Epithelial cell of esophagus (primary cell): ENCODE results near the gene KCTD16.

Experiments
- DNase-seq: peaks from one replicate; pipeline ENCODE4 v3.0.0; 2010; ENCODE audit warnings: low read depth
- H3K4me3 ChIP-seq: 2 replicates; pipeline ENCODE4 v1.5.1; 2011; ENCODE audit warnings: mild to moderate bottlenecking, low read length, control low read depth
- TF ChIP-seq, protein P1 (sequence below): IDR thresholded peaks from 2 replicates; pipeline ENCODE4 v1.5.1; 2011; ENCODE audit warnings: low read depth, mild to moderate bottlenecking, low read length, control low read depth, inconsistent platforms; ENCODE audit not compliant: insufficient read depth; ENCODE audit errors: missing control alignments

The KCTD16 gene

DNA sequence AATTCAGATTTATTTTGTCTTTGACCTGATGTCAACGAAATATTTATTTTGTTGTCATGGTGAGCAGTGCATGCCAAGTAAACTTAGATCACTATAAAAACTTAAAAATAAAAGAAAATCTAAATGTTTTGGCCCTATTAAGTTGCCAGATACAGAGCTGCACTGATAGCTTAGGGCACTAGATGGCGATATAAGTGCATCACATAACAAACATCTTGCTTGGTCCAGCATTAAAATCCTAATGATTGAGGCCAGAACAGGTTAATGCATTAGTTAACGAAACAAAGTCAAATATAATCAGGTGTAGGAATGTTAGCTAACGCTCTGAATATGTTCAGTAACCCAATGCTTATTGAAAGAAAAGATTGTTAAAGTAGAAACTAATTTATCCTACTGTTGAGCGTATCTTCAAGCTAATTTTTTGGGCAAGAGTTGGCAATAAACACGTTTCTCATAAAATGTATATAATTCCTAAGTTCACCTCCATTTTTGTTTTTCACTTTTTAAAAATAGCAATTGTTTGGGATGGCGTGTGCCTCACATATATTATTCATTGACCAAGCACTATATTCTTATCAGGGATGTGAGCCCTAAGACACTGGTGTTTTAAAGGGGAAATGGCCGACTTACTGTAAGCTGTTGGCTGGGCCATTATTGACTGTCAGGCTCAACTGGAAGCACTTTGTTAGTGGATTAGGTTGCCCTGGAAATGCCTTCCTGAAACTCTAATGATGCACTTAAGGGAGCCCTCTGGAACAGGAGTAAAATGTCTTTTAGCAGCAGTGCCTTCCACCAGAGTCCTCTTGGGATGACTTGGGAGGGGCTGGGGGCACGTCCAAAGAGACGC is 33.3 kb downstream of the KCTD16 start:
- TF ChIP-seq, protein P1, sequence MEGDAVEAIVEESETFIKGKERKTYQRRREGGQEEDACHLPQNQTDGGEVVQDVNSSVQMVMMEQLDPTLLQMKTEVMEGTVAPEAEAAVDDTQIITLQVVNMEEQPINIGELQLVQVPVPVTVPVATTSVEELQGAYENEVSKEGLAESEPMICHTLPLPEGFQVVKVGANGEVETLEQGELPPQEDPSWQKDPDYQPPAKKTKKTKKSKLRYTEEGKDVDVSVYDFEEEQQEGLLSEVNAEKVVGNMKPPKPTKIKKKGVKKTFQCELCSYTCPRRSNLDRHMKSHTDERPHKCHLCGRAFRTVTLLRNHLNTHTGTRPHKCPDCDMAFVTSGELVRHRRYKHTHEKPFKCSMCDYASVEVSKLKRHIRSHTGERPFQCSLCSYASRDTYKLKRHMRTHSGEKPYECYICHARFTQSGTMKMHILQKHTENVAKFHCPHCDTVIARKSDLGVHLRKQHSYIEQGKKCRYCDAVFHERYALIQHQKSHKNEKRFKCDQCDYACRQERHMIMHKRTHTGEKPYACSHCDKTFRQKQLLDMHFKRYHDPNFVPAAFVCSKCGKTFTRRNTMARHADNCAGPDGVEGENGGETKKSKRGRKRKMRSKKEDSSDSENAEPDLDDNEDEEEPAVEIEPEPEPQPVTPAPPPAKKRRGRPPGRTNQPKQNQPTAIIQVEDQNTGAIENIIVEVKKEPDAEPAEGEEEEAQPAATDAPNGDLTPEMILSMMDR: peak; percentile 94
- no peak overlapping the region for H3K4me3 ChIP-seq
- peak; percentile 79 for DNase-seq

DNA sequence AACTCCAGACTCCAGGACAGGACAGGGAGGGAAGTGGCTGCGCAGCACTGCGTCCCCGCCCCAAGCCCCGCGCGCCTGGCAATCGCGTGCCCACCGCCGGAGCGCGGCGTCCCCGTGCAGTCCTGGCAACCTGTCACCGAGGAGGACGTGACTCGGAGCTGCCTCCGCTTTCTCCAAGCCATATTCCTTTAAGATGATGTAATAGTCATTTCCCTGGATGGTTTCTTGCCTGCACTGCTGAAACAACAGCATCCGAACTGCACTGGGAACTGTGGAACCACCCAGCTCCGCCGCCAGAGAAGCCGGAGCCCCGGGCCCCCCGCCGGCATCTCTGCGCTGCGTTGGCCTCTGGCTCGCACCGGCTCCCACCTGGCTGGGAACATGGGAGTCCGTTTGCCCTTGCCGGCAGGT is 34.5 kb downstream of the KCTD16 start:
- TF ChIP-seq, protein P1: no peak
- peak; percentile 44 for DNase-seq
- no peak overlapping the region for H3K4me3 ChIP-seq

DNA sequence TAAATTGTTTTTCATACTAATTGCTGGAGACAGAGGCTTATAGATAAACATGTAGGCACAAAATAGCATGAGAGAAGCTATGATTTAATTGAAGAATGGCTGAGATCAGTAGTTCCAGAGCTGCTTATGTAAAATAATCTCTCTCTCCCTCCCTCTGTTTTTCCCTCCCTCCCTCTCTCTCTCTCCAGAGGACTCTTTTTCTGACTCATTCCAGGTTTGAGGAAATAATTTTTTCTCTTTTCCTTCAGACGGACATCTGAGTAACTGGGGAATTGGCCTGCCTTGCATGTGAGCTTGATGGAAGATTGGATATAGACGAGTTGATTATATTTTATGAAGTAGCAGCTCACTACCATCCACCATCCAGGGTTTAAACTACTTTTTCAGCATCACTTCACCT is 35.5 kb downstream of the KCTD16 start:
- TF ChIP-seq, protein P1: no peak
- no peak for DNase-seq
- no peak overlapping the region for H3K4me3 ChIP-seq

DNA sequence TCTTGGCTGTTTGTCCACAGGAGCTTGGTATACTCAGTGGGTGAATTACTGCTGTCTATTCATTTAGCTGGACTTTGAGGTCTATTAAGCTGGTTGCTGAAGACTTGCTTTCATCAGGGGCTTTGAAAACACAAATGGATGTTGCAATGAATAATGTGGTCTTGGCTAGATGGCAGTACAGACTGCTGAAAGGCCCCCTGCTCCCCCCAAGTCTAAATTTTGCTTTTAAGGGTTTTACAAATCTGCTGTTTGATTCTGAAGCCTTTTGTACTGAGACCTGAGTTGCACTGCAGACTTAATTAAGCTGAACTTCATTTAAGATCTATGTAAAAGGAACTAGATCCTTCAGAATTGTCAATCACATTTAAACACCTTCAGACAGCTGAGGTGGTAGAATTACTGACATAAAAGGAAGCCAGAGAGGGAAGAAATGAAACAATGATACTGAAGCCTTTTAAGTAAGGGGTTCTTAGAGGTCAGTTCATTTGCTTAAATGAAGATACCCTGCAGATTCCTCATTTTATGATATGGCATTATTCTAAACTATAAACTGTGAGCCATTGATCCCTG is 37.3 kb downstream of the KCTD16 start:
- TF ChIP-seq, protein P1: no peak
- H3K4me3 ChIP-seq: no peak overlapping the region
- DNase-seq: no peak

DNA sequence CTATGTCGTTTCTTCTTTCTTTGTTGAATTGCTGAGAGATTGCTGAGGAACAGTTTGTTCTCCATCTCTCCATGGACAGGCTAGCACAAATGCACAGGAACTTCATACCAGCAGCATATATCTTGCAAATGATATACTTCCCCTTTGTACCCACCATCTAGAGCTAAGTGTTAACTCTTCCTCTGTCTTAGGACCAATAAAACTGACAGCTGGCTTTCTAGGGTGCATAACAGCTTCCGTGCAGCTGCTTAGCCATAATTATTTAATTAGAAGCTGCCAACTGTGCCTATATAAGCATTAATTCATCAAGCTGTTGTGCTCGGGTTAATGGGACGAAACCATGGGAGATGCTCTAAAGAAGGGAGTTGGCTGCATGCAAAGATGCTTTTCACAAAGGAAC is 38.7 kb downstream of the KCTD16 start:
- no peak overlapping the region for H3K4me3 ChIP-seq
- TF ChIP-seq, protein P1: no peak
- DNase-seq: no peak

DNA sequence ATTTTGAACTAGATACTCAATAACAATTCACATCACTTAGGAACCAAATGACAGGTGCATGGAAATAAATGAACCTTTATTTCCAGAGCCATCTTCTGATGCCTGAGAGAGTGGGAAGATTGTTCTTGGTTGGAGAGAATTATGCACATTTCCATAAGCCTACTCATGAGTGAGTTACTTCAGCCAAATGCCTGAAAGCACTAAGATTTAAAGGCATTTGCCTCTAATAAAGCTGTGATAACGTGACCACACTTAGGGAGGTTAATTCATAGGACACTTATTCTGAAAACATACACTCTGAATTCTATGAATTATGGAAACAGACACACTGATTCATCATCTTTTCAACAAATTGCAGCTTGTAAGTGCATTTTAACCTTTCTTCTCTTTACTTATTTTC is 40.0 kb downstream of the KCTD16 start:
- DNase-seq: no peak
- H3K4me3 ChIP-seq: no peak overlapping the region
- TF ChIP-seq, protein P1: no peak
